CD4-positive, alpha-beta T cell treated with Interleukin-17A for 1 hour (primary cell): Measurements from ENCODE around the gene EIF4EBP2.

Experiments
- DNase-seq: peaks from one replicate; pipeline ENCODE4 v3.0.0-alpha.2; 2020

Gene EIF4EBP2

DNA sequence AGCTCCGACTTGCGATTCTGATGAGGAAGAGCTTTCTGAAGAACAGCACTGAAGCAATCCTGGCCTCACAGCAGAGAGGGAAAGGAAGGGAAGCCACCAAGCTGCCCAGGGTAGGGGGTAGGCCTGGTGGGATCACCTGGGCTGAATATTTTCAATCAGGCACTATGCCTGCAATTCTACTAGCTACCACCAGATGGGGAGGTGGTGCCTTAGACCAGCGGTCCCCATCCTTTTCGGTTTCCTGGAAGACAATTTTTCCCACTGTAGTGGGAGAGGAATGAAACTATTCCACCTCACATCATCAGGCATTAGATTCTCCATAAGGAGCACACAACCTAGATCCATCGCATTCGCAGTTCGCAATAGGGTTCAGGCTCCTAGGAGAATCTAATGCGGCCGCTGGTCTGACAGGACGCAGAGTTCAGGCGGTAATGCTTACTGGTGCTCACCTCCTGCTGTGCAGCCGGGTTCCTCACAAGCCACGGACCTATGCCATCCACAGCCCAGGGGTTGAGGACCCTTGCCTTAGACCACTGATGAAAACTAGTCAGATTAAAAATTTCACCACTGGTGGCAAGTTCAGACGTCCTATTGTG is 24.3 kb upstream of the EIF4EBP2 start:
- no peak for DNase-seq

DNA sequence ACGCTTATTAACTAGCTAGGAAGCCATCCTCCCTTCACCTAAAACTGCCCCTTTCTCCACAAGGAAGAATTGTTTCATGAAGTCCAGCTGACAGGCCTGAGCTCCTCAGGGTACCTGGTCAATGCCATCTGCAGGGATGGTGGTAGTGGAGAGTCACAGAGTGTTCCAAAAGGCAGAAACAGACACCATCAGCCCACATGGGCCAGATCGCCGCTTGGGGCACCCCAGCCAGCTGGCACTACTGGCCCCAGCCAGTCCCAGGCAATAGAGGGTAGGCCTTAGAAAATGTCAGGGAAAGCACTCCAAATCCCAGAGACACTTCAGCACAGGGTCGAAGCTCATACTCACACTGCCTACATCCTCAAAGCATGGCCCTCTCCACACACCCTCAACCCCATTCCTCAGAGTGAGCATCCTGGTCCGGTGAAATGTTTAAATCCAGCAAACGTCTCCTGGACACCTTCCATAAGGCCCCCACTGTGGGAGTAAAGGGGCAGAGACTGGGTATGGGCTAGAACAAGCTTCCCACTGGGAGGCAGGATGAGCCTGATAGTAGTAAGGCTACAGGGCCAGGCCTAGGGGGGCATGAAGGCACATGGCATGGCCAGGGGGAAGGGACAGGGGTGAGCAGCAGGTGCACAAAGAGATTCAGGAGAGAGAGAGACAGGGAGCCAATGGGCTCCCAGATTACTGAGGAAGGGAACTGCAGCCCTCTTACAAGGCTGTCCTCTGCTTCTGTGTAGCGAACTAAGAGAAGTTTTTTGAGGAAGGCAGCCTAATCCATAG is 23.4 kb upstream of the EIF4EBP2 start:
- DNase-seq, result no peak

DNA sequence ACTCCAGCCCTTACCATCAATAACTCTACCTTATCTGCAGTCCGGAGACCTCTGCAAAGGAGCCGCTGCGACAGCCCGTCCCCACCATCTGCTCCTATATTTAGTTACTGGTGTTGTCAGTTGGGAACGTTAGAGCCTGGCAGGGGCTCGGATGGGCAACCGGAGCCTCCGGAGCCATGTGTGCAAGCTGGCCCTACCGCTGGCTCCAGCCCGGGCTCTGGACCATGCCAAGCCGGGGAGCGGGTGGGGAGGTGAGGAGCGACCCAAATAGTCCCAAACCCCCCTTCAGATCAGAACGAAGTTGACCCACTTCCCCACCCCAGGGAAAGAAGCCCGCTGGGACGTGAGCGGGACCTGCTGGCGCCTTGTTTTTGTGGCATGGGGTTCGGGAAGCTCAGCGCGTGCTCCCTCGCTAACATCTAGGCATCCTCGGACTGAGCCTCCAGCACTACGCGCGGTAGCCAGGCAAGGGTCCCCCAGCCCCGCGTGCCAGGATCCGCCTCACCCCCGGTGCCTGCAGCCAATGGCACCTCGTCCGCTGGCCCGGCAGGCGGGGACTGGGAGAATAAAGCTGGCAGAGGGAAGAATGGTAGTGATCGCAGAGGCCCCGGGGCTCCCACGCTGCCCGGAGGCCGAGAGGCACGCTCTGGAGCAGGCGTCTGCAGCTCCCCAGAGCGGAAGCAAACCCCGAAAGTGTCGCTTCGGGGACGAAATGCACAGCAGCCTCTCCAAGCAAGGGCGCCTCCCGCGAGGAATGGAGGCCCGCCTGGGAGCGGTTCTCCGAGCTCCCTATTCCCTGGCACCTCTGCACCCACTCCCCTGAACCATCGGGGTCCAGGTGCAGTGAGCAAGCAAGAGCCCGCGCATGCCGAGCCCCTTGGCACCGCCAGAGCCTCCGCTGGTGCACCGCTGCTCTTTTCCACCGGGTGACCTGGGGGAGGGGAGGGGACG is 22.2 kb upstream of the EIF4EBP2 start:
- peak; percentile 29 for DNase-seq

DNA sequence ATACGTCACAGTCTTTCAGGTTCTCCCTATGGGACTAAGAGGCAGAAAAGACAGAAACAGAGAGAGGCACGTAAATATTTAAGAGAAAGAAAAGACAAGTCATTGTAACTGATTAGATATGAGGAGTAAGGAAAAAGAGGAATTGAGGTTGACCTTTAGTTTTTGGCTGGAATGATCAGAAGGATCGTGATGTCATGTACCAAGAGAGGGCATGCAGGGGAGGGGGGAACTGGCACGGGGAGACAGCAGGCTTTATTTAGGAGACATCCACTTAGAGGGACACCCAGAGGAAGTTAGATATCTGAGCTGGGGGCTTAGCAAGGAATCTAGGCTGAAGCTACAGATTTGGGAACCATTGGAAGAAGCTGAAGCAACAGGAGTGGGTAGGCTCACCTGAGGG is 12.3 kb upstream of the EIF4EBP2 start:
- DNase-seq, result no peak

DNA sequence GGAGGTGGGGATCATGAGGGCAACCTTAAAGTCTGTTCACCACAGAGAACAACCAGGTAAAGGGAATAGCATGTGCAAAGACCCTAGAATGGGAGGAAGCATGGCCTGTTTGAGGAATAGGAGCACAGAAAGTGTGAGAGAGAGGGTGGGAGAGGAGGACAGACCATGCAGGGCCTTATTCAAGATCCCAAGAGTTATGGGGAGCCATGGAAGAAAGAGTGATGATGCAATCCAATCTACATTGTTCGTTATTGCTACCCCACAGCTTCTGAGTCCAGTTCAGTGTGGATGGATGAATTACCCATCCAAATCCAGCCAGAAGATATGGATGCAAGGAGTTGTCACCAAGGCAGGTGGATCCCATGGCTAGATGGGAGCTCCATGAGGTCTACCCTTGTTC is 7.8 kb upstream of the EIF4EBP2 start:
- no peak for DNase-seq

DNA sequence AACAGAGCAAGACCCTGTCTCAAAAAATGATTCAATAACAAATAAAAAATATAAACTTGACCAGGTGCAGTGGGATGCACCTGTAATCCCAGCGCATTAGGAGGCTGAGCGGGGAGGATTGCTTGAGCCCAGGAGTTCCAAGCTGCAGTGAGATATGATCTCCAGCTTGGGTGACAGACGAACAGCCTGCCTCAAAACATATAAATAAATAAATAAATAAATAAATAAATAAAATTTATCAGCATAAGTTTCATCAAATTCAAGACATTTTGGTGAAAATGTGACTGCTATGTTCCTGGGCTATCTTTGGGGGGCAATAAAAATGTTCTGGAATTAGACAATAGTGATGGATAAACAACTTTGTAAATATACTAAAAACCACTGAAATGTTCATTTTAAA is 4.8 kb upstream of the EIF4EBP2 start:
- DNase-seq, result no peak

DNA sequence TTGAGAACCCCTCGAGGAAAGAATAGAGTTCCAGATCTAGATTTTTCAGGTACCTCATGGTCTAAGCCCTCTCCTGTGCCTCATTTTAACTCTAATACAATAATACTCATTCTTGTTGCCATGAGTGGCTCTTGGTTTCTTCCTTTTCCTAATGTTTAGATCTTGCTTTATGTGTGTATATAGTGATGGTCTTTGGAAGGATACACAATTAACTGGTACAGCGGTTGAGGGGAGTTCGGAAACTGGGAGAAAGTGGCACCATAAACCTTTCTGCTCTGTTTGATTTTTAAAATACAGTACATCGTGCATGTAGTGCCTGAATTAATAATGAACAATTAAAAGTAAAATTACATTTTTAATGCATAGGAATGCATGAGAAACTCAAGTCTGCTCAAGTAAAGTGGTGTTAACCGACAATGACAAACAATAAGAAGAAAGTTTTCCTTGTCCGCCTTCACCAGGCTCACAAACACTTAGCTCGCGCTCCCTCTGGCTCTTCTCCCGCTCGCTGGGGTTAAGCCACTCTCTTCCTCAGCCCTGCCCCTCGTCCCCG is 386 bp upstream of the EIF4EBP2 start:
- DNase-seq, result no peak

DNA sequence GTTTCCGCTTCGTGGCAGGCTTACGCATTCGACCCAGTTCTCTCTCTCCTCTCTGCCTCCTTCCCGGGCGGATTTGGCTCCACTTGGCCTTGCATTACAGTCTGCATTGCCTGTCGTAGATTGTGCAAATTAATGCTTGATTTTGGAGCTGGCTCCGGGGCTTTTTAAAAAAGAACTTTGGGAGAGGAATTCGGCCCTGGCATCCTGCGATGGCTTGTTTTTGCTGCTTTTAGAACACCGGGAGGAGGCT is 767 bp downstream of the EIF4EBP2 start:
- no peak for DNase-seq

DNA sequence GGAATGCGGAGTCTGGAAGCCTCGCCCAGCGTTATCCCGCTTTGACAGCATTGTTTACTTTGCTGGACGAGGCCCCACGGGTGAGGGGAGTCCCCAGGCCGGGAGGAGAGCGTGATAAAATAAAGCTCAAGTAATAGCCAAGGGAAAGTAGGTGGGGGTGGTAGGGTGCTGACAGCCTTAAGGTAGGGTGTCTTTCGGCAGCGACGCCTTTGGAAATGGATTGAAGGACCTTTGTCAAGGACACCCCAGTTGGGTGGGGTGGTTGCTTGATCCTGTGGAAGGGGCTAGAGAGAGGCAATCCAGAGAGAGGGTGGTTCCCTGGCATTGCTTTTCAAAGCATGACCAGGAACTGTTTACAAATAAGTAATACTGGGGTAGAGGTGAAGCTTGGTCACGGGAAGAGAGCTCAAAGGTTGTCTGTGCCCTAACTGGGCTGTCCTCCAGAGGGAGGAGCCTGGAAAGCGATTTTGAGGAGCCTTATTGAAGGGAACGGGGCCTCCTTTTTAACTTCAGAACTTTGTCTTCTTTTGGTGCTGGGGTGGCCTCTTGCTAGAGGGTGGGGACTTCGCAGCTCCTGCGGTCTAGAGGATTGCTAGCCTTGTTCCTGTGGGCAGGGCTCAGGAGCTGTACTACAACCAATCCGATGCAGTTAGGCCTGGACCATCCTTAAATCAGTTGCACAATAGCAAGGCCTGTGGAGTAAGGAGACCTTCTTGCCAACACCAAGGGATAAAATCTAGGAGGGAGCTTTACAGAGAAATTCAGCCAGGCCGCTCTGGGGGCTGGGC is 1.3 kb downstream of the EIF4EBP2 start:
- DNase-seq, result peak; percentile 53

DNA sequence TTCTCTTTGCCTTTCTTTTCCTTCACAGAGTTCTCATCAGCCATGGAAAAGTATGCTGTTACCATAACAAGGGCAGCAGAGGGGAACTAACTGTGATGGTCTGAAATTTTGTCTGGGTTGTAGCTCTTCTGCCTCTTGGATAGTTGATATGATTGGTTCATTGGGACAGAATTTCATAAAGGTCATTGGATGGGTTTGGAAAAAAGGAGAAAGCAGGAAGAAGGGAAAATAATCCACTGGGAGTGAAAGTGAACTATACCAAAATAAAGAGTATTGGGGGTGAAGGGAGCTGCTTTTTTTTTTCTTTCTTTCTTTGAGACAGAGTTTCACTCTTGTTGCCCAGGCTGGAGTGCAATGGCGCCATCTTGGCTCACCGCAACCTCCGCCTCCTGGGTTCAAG is 5.8 kb downstream of the EIF4EBP2 start:
- DNase-seq, result no peak

DNA sequence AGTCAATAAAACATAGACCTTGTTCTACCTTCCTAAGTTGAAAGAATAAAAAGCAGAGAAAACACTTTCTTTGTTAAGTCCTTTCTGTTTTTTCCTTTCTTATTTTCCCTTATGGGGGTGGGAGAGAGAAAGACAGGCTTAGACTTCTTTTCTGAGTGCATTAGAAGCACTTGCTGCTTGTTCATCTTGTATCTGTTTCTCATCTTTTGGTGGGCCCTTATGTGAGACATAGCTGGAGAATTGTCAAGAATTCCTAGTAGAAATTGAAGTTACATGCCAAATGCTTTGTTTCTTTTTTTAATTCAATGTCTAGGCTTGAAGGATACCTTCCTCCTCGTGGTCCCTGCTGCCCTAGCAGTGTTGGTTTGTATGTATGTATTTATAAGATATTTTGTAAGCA is 6.7 kb downstream of the EIF4EBP2 start:
- DNase-seq, result no peak

DNA sequence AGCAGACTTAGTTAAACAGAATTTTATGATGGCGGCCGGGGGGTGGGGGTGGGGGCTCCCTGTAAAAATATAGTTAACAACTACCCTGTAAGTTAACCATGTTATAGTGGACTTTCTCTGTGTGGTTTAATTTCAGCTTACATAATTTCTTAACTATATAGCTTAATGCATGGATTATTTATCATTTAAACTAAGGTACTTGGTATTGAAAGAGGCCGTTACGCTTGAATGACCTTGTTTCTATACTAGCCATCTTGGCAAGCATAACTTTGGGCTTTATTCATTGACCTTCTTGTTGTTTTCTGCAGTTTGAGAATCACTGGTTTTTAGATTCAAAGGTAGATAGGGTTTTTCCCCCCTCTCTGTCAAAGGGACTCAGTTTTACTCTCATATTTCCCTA is 8.4 kb downstream of the EIF4EBP2 start:
- DNase-seq, result no peak

DNA sequence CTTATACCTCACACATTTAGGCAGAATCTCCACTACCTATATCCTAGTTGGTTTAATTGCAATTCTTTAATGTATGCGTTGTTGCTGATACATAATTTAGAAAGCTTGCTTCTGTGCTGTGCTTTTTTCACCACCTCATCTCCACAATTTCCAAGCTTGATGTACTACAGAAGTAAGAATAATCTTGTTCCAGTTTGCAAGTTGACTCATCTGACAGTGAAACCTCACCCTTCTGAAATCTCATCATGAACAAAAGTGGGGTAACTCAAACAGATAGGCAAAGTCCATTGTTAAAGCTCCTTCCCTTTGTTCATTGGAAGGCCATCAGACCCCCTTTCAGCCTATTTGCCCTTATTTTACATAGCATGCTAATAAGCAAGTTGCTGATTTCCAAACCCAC is 13.6 kb downstream of the EIF4EBP2 start:
- DNase-seq, result no peak

DNA sequence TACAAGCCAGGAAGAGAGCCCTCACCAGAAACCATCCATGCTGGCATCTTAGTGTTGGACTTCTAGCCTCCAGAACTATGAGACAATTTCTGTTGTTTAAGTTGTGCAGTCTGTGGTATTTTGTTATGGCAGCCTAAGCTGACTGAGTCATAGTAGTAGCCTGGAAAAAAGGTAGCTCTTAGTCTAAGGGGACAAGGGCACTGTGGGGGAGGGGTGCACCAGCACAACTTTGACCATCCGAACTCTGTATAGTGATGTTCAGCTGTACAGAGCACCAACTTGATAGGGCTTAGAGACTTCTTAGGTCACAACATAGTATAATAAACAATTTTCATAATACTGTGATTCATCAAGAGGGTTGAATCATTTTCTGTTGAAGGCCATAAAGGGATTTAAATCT is 14.3 kb downstream of the EIF4EBP2 start:
- DNase-seq, result no peak

DNA sequence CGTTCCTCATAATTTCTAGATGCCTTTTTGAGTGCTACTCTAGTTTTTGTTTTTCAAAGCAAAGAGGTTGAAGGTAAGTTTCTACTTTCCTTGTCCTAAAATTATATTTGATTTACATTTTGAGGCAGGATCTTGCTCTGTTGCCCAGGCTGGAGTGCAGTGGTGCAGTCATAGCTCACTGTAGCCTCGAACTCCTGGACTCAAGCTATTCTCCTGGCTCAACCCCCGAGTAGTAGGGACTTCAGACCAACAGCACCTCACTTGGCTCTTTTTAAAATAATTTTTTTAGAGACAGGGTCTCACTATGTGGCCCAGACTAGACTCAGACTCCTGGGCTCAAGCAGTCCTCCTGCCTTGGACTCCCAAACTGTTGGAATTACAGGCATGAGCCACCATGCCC is 14.8 kb downstream of the EIF4EBP2 start:
- DNase-seq, result no peak

DNA sequence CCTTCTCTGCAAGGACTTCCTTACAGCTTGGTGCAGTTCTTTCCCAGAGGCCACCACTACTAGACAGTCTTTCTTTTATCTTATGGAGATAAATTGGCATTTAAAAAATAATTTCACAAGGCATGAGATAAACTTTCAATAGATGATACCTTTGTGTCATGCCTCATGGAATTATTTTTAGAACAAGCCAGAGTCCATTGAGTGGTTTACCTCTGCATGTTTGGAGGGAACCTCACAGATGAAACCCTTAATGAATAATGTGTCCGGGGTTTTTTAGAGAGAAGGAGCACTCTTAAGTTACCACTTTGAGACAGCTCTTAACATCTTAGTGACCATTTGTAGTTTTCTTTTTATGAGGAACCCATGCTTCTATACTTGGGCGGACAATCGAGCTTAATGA is 20.4 kb downstream of the EIF4EBP2 start:
- DNase-seq, result no peak

DNA sequence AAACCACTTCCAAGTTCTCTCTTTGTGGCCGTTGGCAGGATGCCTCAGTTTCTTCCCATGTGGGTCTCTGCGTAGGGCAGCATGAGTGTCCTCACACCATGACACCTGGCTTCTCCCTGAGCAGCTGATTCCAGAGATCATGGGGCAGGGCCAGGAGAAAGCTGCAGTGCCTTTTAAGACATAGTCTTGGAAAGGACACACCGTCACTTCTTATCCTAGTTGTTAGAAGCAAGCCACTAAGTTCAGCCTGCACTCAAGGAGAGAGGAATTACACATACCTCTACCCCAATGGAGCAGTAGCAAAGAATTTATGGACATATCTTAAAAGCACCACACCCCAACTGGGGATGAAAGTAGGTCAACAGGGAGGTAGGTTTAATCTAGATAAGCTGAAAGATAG is 21.2 kb downstream of the EIF4EBP2 start:
- no peak for DNase-seq

DNA sequence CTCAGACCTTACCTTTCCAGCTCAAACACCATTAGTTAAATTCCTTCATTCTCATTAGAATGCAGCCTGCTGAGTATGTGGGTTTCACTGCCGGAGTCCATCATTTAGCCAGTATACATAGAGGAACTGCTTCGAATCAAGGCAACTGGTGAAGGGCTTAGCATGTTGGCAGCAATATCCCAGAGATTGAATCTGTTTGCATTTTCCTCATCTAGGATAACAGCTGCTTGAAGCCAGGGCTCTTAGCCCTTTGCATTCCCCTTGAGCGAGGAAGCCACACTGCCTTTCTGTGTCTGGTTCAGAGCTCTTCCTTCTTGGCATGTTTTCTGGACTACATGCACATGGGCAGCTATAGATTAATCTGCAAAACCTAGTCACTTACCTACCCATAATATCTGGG is 22.9 kb downstream of the EIF4EBP2 start:
- no peak for DNase-seq

DNA sequence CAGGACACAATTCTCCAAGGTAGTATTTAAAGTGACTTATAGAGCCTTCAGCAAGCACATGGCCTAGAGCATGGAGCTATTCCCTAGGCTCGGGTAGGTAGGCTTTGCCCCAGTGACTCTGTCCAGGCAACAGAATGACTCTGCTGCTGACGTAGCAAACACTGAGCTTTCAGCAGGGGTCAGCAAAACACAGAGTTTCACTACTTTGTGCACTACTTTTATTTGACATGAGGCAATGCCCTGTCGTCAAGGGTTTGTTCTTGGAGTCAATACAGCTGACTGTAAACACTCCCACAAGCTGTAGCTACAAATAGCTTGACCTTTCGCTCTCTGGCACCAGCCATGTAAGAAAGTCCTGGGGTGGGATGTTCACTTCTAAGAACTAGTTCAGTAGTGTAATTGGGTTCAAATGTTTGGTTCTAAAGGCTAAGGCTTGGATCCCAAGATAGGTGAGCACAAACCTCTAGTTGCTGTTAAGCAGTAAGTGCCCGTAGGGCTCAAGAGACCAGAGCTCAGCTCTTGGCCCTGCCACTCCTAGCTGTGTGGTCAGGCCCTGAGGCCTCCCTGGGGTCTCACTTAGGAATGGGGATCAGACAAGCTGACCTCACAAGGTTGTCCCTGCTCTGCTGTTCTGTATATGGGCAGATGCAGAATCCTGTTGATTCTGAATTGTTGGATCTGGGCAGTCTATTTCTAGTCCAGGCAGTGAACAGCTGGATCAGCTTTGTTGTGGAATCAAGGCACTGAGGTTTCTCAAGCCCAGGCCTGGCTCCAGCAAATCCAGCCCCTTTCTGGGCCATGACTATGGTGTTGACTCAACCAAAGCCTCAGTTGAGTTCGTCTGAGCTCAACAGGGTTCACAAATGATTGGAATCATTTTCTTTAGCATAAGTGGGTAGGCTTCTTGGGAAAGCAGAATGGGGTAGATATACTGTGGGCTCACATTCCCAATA is 26.8 kb downstream of the EIF4EBP2 start:
- no peak for DNase-seq

DNA sequence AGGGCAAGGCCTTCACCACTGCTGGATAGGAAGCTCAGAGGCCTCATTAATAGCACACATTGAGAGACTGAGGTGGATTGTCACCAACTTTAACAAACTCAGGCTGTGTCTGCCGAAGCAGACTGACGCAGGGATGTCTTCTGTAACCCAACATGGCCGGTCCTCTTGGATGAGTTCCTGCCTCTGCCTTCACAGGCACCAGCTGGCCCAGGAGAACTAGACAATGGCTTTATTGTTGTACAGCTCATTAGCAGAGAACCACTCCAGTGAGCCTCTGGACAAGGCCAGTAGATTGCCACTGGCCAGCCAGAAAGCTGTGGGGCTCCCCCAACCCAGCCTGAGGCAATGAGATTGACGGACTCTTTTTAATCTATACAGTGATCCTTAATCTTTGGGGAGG is 28.2 kb downstream of the EIF4EBP2 start:
- DNase-seq, result no peak

DNA sequence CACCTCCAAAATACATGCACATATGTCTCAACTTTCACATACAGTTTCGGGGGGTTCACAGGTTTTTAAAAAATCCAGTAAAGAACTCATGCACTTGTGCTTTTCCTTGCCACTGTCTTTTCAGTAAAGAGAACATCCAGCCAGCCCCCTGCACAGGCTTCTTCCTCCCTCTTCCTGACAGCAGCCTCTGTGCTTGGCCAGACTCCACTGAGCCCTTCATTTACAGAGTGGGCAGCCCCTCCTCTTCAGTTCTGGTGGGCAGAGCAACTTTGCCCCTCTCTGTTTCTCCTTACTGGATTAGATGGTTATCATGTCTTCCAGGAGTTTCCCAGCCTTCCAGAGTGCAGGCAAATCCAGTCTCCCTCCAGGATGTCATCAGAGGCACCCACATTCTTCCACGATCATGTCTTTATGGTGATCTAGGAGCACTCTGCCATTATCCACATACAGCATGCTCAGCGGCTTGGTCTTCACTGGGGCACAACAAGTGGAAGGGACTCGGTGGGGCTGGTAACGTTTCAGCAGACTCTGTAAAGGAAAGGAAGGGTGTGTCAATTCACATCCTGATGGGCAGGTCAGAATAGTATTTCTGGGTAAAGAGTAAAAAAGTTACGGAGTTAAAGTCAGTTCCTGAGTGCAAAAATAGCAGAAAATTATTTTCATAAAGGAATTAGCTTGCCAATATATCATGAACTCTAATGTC is 28.8 kb downstream of the EIF4EBP2 start:
- DNase-seq, result peak; percentile 13
